Measurements from ENCODE around the gene DDN.

The DDN gene

DNA sequence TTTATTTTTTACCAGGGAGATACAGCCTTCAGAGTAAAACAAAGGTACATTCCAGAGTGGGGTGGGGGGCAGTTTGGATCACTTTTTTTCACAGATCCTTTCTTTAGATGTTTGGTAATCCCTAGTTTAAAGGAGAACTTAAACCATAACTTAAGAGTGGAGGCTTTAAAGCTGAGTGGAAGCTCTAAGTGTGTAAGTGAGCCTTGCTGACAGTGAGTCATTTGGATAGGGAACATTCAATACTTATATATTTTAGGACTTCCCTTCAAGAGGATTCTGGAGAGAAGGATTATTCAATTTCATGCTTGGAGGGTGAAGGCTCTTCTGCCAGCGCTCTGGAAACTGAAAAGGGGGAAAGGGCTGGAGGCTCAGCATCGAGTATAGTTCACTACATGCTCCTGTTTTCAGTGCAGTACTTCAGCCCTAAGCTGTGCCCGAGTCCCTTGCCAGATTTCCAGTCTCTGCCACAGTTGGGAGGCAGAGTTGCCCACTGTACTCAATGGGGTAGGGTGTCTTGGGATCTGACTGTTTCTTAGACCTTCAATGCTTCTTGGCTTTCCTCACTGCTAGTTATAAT is 11.0 kb upstream of the DDN start:
- DNase-seq: no peak

DNA sequence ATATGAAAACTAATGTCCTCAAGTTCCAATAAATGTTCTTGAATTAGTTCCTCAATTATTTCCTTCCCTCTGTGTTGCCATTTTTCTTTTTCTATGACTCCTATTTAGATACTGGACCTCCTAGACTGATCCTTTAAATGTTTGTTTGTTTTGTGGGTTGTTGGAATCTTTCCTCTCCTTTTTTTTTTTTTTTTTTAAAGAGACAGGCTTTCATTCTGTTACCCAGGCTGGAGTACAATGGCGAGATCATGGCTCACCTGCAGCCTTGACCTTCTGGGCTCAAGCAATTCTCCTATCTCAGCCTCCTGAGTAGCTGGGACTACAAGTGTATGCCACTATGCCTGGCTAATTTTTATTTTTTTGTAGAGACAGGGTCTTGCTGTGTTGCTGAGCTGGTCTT is 9.8 kb upstream of the DDN start:
- DNase-seq: no peak

DNA sequence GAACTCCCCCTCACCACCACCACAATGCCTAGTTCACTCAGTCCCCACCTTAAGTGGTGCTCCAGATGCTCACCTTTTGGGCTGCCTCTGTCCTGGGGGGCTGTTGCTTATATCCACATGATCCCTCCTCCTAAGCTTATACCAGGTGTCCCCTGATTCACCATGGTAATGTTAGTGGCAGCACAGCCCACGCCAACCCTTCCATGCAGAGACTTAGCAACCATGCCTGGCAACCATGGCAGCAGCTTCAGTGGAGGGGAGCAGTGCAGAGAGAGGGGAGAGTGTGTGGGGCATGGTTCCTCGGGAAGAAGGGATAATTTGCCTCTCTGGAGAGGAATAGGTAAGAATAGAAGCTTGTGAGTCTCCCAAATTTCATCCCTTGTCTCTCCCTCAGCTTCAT is 1.2 kb upstream of the DDN start:
- no peak for DNase-seq

DNA sequence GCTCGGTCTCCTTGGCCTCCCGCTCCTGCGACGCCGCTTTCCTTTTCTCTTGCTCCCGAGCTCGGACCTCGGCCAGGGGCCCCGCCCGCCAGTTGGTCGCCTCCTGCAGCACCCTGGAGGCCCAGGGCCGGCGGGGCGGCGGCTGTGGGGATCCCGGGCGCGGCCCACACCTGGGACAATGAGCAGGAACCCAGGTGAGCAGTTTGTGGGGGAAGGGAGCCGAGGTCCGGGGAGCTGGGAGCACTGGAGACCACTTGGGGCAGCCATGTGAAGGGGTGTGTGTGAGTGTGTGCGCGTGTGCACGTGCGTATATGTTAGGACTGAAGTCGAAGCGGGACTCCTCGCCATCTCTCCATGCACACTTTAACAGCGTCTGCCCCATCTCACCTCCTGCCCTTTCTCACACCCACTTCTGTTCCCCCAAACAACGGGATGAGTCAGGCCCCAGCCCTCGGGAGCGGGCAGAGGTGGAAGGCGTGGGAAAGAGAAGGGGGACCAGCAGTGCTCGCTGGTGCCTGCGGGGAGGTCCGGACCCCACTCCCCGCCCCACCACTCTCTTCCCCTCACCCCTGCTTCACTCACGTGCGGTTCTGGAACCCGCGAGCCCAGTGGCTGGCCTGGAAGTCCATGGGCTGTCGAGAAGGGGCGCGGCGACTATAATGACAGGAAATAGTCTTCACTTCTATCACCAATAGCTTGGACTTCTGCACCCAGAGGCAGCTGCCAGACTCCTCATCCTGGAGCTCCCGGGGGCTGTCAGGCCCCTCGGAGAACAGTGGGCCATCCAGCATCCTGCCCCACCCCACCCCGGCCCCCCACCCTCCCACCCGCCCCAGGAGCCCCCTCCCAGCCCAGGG is 450 bp downstream of the DDN start:
- DNase-seq: no peak

DNA sequence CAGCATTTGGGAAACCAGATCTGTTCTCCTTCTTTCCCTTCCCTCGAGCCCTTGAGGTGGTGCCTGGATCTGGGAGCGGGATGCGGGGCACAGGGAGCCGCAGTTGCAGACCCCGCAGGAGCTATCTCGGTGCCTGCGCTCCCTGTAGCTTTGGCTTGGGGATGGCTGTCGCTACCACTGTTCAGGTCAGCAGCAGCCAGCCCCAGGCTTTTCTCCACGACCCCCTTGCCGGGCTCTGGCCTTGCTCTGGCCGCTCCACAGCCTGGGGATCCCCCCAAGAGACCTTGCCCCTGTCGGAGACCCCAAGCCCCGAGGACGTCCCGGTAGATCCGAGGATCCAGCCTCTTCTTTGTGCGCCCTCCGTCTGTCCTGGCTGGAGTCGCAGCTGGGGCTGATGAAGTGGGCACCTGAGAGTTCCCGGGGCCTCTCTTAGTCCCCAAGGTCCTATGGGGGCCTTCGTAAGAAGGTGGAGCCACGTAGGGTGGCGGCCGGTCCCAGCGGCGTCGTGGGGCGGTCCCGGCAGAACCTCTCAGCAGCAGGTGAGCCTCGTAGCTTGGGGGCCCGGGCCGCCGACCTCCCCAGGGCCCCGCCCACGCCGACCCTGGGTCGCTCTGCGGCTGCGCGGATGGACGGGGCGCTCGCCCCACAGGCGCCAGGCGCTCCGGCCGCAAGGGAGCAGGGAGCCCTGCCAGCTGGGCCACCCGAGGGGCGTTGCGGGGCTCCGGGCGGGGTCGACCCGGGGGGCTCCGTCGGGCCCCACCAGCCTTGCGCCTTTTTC is 1.3 kb downstream of the DDN start:
- no peak for DNase-seq

DNA sequence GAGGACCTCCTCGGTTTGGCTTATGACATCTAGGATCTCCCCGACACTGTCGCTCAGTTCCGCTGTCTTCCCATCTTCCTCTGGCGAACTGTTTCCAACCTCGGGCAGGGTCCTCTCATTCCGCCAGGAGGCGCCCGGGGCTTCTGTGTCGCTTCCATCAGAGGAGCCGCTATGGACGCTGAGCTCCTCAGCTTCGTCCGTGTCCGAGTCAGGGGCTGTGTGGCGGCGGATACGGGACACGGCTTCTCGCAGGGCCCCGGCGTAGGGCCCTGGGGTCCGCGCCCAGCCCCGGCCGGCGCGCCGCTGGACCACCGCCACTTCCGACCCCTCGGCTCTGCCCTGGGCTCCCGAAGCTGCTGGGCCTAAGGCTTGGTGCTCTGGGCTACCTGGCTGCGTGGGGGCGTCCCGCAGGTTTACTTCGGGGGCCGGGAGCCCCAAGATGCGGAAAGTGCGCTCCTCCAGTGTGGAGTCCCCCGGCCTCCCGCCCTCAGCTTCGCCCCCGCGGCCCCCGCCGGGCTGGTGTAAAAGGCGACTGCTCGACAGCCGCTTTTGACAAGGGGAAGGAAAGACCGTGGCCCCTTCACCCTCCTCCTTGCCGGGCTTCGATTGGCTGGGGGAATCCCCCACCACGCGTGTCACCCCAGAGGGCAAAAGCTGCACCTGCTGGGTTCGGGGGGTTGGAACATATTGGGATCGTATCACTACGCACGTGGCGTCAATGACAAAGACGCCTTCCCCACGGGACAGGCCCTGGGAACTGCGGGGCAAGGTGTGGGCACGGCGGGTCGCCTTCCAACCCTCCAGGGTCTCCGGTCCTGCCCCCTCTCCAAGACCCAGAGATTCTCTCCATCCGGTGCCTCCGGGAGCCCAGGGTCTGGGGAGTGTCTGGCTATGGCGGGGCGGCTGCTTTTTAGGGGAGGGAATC is 2.1 kb downstream of the DDN start:
- peak; percentile 46 for DNase-seq

DNA sequence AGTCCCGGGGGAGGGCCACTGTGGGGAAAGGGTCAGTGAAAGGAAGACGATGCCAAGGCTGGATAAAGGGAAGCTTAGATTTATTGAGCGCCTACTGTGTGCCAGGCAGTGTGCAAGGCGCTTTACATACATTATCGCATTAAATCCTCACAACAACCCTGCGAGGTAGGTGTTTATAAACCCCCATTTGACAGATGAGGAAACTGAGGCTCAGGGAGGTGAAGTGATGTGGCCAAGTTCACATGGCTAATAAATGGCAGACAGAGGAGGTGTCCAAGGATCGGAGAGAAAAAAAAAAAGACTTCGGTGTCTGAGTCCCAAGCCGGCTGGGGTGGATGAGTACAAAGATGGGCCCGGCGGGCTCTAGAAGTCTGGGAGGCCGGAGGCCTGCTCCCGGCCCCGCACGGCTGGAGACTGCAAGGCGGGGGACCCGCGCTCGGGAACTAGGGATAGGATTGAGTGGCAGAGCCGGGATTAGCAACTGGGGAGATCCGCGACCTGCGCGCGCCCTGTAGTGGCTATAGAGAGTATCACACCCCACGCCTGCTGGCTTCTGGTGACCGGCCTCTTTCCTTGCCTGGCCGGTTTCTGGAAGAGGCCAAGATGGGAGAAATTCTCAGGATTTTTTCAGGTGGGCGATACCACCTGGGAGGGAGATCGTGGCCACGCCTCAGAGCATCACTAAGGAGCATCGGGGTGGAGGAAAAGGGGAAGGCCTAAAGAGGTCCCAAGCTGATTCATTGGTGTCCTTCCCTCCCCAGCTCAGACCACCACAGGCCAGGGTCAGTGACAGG is 3.9 kb downstream of the DDN start:
- peak; percentile 65 for DNase-seq

DNA sequence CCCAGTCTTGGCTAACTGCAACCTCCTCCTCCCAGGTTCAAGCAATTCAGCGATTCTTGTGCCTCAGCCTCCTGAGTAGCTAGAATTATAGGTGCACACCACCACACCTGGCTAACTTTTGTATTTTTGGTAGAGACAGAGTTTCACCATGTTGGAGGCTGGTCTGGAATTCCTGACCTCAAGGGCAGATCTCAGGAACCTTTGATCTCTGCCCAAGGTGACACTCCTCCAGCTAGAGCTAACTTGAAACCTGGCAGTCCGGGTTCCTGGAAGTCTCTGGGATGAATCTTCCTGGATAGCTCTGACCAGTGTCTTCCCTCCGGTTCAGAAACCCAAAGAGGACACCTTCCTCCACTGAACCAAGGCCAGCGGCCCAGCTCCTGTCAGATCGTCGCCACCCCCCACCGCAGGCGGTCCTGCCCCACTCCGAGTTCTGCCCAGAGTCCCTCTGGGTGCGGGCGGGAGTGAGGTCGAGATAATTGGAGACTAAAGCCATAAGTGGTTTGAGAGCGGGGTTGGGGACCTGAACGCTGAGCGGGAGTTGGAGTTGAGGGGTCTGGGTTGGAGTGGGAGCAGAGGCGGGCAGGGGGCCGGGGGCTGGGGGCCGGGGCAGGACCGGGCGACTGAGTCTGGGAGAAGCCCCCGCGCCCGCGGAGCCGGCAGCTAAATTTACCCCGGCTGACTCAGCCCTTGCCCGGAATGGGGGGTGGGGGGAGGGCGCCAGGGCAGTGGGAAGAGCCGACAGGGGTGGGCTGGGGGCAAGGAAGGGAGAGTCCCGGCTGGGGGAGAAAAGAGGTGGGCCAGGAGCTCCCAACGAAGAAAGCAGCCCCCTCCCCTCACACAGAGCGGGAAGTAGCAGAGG is 4.7 kb downstream of the DDN start:
- no peak for DNase-seq

DNA sequence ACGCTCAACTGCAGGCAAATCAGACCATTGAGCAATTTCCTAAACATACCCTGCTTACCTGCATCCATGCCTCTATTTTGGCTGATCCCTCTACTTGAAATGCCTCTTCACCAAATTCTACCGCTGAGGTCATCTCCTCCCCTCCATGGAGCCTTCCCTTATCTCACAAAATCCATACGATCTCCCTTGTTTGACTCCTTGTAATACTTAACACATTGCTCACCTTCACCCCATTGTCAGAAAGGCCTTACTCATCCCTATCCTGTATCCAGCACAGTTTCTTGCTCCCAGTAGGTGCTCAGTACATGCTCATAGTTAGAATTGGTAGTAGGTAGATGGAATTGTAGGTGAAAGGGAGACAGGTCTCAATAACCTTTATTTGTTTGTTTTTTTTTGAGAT is 5.4 kb downstream of the DDN start:
- DNase-seq: no peak

DNA sequence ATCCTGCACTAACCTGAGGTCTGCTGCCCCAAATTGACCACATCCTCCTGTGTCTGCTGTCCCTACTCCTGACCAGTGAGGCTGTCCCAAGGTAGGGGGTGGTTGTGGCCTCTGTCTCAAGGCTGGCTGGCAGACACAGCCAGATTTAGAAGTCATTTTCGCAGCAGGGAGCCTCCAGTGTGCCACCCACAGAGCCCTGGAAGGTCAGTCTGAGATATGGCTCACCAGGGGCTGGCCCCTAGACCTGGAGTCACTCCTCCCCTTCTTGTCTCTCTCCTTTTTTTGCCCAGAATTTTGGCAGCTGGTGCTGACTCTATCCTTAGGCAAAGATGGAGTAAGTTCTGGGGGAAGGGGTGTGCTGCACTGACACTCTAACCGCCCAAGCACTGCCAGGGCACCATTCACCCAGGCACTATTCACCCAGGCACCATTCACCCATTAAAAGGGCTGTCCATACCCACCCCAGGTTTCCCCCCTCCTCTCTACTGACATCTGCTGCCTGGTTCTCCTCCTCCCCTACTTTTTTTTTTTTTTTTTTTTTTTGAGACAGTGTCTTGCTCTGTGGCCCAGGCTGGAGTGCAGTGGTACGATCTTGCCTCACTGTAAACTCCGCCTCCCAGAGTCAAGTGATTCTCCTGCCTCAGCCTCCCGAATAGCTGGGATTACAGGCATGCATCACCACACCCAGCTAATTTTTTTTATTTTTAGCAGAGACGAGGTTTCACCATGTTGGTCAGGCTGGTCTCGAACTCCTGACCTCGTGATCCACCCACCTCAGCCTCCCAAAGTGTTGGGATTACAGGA is 7.7 kb downstream of the DDN start:
- DNase-seq: no peak

DNA sequence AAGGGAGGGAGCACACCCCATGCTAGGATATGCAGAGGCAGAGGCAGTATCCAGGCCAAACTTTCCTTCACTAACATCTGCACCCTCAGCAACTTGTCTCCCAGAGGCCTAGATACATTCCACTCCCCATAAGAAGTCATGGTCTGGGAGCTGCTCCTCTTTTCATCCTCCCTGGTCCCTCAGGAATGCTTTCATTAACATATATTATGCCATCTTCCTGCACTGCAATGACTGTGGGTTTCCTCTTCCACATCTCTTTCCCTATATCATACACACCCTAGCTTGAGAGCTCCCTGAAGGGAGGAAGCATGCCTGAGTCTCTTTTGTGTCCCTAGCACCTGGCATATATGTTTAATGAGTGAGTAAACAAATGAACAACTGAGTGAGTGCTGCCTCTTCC is 8.6 kb downstream of the DDN start:
- no peak for DNase-seq

DNA sequence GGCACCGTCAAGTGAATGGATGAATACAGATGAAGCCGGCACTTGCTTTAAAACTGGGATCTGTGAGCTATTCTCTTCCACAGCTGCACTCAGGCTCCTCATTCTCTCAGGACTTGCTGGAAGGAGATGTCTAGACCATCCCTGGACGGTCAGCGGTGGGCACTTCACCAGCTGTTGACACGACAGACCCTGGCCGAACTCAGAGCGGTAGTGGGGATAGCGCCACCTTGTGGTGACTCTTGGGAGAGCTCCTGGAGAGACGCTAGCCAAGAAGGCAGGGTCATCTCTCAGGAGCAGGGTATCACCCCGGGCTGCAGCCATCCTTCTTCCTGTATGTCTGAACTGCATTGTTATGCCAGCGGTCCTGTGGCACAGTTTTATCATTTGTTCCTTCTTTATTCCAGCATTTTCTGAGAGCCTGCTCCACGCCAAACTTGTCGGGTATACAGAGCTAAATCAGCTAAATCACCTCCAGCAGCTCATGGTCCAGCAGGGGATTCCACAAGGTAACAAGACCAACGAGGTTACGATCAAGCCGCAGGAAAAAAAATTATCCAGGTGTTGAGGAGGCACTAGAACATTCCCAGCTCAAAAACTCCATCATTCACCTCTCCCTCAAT is 11.0 kb downstream of the DDN start:
- no peak for DNase-seq

DNA sequence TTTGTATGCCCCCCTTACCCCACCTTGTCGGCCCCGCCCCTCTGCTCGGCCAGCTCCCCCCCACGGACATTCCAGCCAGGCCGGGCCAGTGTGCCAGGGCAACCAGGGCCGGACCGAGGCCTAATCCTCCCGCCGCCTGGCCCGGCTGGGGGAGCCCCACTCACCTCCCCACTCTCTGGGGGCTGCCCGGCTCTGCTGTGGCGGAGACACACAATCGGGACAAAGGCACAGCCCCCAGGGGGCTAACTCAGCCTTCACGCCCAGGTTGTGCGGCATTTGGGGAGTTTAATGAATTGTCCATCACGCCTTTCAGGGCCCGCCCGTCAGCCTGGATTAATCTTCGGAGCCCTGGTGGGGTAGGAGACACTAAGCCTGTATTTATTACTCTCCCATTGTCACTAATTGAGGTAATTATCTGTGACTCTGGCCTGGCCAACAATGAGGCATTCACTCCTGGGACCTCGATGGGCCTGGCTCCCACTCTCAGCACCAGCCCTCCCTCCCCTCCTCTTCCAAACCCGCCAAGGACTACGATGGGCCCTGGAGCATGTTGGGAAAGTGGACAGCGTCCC is 12.4 kb downstream of the DDN start:
- DNase-seq: no peak

DNA sequence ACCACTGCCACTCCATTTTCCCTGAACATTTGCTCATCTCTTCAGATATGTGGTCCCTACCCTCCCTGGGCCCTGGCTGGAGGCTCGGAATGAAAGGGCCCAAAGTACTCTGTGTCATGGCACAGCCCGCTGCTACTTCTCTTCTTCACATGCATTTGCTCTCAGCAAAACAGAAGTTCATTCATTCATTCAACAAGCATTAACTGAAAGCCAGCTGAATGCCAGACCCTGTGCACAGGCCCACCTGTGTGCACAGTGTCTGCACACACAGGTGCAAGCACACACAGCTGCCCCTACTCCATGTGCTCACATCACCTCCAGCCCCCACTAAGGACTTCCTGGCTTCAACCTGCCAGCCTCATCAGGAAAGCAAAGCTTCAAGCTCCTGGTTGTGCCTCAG is 13.3 kb downstream of the DDN start:
- DNase-seq: no peak

DNA sequence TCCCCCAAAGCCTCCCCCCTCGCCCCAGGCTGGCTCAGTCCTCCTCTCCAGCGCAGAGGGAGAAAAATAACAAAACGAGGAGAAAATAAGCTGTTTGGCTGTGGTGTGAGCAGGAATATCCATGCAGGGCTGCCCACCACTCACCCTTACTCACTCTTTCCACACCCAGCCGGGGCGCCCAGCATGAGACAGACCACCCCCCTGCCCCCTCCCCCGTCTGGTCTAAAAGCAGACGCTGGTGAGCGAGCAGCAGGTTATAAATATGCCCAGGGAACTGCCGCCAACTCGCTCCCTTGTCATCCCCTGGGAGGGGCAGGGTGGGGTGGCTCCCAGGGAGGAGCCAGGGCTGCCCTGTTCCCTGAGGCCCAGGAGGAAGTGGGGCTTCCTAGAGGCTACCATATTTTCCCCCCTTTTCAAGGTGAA is 13.7 kb downstream of the DDN start:
- no peak for DNase-seq

DNA sequence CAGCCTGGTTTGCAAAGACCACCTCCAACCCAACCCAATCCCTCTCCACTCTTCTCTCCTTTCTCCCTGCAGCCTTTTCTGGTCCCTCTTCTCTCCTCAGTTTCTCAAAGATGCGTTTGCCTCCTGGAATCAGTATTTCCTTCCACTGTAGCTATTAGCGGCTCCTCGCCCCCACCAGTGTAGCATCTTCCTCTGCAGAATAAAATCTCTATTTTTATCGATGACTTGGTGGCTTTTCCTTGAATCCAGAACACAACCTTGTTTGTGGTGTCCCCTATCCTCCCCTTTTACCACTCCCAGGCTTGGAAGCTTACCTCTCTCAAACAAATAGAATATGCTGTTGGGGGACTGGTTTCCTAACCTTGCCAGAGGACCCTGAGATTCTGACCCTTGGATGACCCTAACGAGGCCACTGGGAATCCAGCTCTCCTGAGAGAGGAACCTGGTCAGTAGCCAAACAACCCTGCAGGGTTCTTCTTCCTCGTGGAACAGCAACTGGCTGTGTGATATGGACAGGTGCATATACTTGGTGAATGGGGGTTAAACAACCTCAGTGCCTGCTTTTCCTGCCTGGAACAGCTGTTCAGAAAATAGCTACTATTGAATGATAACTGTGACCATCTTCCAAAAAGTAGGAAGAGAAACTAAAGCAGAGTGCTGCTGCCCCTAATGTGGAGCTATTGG is 16.6 kb downstream of the DDN start:
- no peak for DNase-seq

DNA sequence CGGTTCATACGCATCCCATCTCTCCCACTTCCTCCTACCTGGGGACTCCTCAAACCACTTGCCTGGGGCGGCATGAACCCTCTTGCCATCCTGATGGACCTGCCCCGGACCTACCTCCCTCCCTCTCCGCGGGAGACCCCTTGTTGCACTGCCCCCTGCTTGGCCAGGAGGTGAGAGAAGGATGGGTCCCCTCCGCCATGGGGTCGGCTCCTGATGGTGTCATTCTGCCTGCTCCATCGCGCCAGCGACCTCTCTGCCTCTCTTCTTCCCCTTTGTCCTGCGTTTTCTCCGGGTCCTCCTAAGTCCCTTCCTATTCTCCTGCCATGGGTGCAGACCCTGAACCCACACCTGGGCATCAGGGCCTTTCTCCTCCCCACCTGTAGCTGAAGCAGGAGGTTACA is 17.4 kb downstream of the DDN start:
- no peak for DNase-seq

DNA sequence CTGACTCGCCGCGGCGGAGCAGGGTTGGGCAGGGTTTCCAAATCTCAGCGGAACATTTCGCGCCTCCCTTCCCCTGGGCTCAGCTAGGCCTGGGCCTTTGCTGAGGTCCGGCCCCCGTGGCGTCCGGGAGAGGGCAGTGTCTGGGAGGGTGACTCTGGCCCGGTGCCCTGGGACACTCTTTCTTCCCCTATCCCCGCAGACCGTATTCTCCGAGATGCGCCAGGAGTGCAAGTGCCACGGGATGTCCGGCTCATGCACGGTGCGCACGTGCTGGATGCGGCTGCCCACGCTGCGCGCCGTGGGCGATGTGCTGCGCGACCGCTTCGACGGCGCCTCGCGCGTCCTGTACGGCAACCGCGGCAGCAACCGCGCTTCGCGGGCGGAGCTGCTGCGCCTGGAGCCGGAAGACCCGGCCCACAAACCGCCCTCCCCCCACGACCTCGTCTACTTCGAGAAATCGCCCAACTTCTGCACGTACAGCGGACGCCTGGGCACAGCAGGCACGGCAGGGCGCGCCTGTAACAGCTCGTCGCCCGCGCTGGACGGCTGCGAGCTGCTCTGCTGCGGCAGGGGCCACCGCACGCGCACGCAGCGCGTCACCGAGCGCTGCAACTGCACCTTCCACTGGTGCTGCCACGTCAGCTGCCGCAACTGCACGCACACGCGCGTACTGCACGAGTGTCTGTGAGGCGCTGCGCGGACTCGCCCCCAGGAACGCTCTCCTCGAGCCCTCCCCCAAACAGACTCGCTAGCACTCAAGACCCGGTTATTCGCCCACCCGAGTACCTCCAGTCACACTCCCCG is 18.0 kb downstream of the DDN start:
- DNase-seq: no peak

Data from NCI-H1694 treated with DMSO at 0.1 percent for 48 hours (cell line).